Esophagus squamous epithelium (tissue), 5 donors: ENCODE measurements around the gene FAM241B. TPM values are rescaled to one million over a fixed set of nuclear protein-coding genes. Genes with fewer than 3 reads are reported as not detected.

Experiments
- DNase-seq: peaks from one replicate; lab custom pipeline; 2025; lab: John Stamatoyannopoulos, UW
- H3K27ac ChIP-seq, 4 donors: fragments of 200-600 bp; sonication (generic); one replicate each; pipeline ENCODE4 v1.5.1; 2016 to 2019; ENCODE audit warnings: mild to moderate bottlenecking in 1 of 4
- H3K27me3 ChIP-seq, 4 donors: fragments of 200-600 bp; sonication (generic); 1 replicate in 3 of 4; 2 replicates in 1 of 4; pipeline versions ENCODE4 v1.5.1 to v1.6.0; 2017 to 2021; ENCODE audit warnings: antibody characterized with exemption in 1 of 4
- H3K36me3 ChIP-seq, 3 donors: fragments of 200-600 bp; sonication (generic); one replicate each; pipeline ENCODE4 v1.5.1; 2016 to 2019
- H3K4me1 ChIP-seq, 3 donors: fragments of 200-600 bp; sonication (generic); one replicate each; pipeline ENCODE4 v1.5.1; 2017 to 2019
- H3K4me3 ChIP-seq, 4 donors: fragments of 200-600 bp; sonication (generic); 1 replicate in 3 of 4; 2 replicates in 1 of 4; pipeline ENCODE4 v1.5.1; 2016 to 2019; ENCODE audit warnings: mild to moderate bottlenecking in 2 of 4, moderate library complexity in 1 of 4
- H3K9me3 ChIP-seq, 3 donors: fragments of 200-600 bp; sonication (generic); one replicate each; pipeline ENCODE4 v1.5.1; 2016 to 2019
- CTCF ChIP-seq, 6 experiments: fragments of 450-650 bp in 4 of 6; fragments of 200-600 bp in 2 of 6; sonication (generic) in 2 of 6; IDR thresholded peaks; one replicate each; pipeline ENCODE4 v1.5.1; 2016 to 2019; ENCODE audit warnings: antibody characterized with exemption in 6 of 6, mild to moderate bottlenecking in 4 of 6, moderate library complexity in 4 of 6
- POLR2A ChIP-seq, 4 donors: fragments of 450-650 bp; IDR thresholded peaks; one replicate each; pipeline ENCODE4 v1.6.1; 2017; ENCODE audit warnings: antibody characterized with exemption in 4 of 4, mild to moderate bottlenecking in 4 of 4, moderate library complexity in 3 of 4
- WGBS, 2 donors: methylation state at CpG; one replicate each; pipeline ENCODE4 v1.1.5; 2018; 5-methylcytosine and 5-hydroxymethylcytosine counted together
- intact Hi-C: fragments of 100-400 bp; cut with DNase I; formaldehyde crosslinking; loops from one replicate; pipeline ENCODE4 v1.15.0; 2022
- total RNA-seq, 4 donors: library from RNA; depleted of rRNA; stranded (reverse); fragments of >200 nt; gene quantifications; one replicate each; pipeline ENCODE4 v1.1.0, GENCODE V29; 2016
- donor health status: DM: yes; HTN: yes; CAD: no.

FAM241B gene
- total RNA-seq, 4 donors from 2014 or later = 1.2 to 1.7 (median 1.3) TPM; not detected in 1

GRCh38 chr10:69632516-69633199 lies 2.6 kb downstream of the FAM241B start:
- DNase-seq = no peak
- 50 to 100% methylated on average over 1 to 2 of the region's 7 CpGs for WGBS, 2 donors
- Histone ChIP-seq H3K4me3 (no peak overlapping the region), H3K36me3 (peaks cover 0 to 16% (median 0%) of the 10 kb centered on the region in 3 donors), H3K4me1 (peaks cover 8 to 33% (median 10%) of the 10 kb centered on the region in 3 donors), H3K9me3 (no peaks in the 10 kb centered on the region), H3K27me3 (peaks cover 0 to 9% (median 0%) of the 10 kb centered on the region in 4 donors), H3K27ac (no peak overlapping the region)
- no peak for TF ChIP-seq CTCF (IDR thresholded peaks at IDR 0.05)
- no peak for TF ChIP-seq POLR2A (IDR thresholded peaks at IDR 0.05)
- intact Hi-C loops = loop anchor here (10.0 kb wide), 1 partner anchor 218 kb away; the partner anchor contains the start of gene TACR2

DNA sequence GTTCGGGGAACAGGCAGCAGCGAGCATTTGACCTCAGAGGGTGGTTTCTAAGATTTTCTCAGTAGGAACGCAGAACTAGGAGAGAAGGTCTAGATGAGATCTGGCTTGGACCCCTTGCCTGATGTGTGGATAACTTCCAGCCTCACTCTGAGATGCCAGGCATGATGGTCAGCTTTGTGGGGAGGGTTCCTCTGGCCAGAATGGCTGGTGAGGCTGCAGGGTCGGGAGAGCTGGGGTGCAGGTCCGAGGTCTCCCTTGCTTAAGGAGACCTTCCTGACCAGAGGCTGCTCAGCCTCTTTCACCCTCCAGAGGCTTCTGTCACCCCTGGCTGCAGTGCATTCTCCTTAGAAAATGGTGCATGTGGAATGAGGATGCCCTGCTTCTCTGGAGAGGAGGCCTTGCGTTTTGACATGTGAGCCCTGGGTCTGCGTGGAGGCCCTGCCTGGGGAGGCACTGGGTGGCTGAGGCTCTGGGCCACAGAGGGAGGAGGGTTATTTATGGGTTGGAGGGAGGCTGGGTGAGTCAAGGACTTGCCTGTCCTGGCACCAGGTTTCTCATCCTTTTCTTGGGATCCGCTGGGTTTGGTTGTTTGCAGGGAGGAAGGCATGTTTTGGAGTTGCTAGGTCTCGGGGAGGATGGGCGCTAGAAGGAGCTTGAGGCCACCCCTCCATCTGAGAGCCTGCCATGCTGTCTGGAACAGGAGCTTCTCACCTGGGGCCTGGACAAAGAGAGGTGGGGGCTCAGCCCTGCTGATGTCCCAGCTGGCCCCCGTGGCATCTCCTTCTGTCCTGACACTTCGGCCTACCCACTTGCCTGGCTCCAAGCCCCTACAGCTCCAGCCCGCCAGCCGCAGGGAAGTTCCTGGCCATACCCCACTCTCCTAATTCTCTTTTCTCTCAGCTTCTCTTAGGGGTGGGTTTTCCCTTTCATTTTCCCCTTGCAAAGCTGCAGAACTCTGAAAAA lies 3.9 kb downstream of the FAM241B start:
- H3K27ac ChIP-seq = no peak overlapping the region
- intact Hi-C loops = loop anchor here (10.0 kb wide), 1 partner anchor 219 kb away; the partner anchor contains the start of gene TACR2
- WGBS, 2 donors = 85% methylated on average over 9 of the region's 14 CpGs
- peaks cover 8 to 33% (median 10%) of the 10 kb centered on the region in 3 donors for H3K4me1 ChIP-seq
- peaks cover 0 to 16% (median 0%) of the 10 kb centered on the region in 3 donors for H3K36me3 ChIP-seq
- TF ChIP-seq POLR2A (IDR thresholded peaks at IDR 0.05) (no peak), CTCF (IDR thresholded peaks at IDR 0.05) (no peak)
- H3K9me3 ChIP-seq = no peaks in the 10 kb centered on the region
- no peak for DNase-seq
- peaks cover 0 to 9% (median 0%) of the 10 kb centered on the region in 4 donors for H3K27me3 ChIP-seq
- H3K4me3 ChIP-seq = no peak overlapping the region

DNA sequence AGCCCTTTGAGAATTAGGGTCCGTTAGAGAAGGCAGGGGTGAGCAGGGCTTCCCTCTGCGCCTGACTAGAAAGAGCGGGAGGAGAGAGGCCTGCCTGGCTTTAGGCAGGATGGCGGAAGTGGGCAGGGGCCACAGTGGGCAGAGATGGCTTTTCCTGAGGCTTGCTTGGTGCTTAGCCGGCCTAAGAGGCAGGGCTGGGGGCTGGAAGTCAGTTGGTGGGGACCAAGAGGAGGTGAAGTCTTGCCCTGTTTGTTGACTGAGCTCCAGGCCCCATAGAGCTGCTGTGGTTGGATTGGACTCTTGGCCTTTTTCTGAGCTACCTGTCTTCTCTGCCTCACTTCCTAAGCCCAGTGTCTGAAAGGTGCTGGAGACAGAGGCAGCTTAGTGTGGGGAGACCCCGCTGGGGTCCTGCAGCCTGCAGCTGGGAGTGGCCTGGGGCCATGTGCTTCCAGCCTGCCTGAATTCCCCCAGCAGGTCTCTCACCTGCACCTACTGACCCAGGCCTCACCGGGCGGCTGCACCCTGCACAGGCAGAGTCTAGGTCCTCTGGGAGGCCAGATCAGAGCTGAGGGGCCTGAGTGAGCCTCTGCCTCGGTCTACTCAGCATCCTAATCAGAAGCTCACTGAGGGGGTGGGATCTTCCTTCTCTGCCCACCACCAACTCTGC lies 4.8 kb downstream of the FAM241B start:
- intact Hi-C loops = loop anchor here (5.0 to 10.0 kb wide), 2 partner anchors 118 to 220 kb away; partner anchors contain the start of gene TACR2
- no peak for DNase-seq
- H3K36me3 ChIP-seq = peaks cover 0 to 16% (median 0%) of the 10 kb centered on the region in 3 donors
- H3K4me1 ChIP-seq = peaks cover 10 to 36% (median 11%) of the 10 kb centered on the region in 3 donors
- H3K27me3 ChIP-seq = peaks cover 0 to 6% (median 0%) of the 10 kb centered on the region in 4 donors
- H3K4me3 ChIP-seq = no peak overlapping the region
- TF ChIP-seq CTCF (IDR thresholded peaks at IDR 0.05) = no peak
- no peak for TF ChIP-seq POLR2A (IDR thresholded peaks at IDR 0.05)
- no peak overlapping the region for H3K27ac ChIP-seq
- WGBS, 2 donors = 56 to 84% methylated on average over 3 to 9 of the region's 9 CpGs
- no peaks in the 10 kb centered on the region for H3K9me3 ChIP-seq

GRCh38 chr10:69635428-69636272 lies 5.6 kb downstream of the FAM241B start:
- DNase-seq = no peak
- intact Hi-C loops = loop anchor here (5.0 to 10.0 kb wide), 2 partner anchors 118 to 221 kb away; partner anchors contain the start of gene TACR2
- Histone ChIP-seq H3K4me1 (peaks cover 8 to 36% (median 12%) of the 10 kb centered on the region in 3 donors), H3K27me3 (no peaks in the 10 kb centered on the region), H3K27ac (no peak overlapping the region), H3K36me3 (peaks cover 0 to 16% (median 0%) of the 10 kb centered on the region in 3 donors), H3K4me3 (no peak overlapping the region), H3K9me3 (no peaks in the 10 kb centered on the region)
- whole genome bisulfite sequencing, 2 donors = 62% methylated on average over 7 of the region's 13 CpGs; no CpG with 5 or more reads in 1 of the 2 donors
- TF ChIP-seq CTCF (IDR thresholded peaks at IDR 0.05) (no peak), POLR2A (IDR thresholded peaks at IDR 0.05) (no peak)
